Adipose tissue (tissue), 3 donors: ENCODE results near the gene LDB3. TPM values are rescaled to one million over a fixed set of nuclear protein-coding genes. Genes with fewer than 3 reads are reported as not detected.
"Not testable (repeated sequence)": the region's sequence is repeated elsewhere in the genome, so short reads cannot be mapped to it uniquely, and the experiment has no call there.

ENCODE experiments used
- H3K27ac ChIP-seq: one replicate; pipeline ENCODE4 v1.5.1; 2013; ENCODE audit warnings: low read depth, low read length
- WGBS, 3 donors: extraction: QIAGEN DNeasy Blood & Tissue Kit; methylation state at CpG; one replicate each; pipeline ENCODE4 v1.1.7; 2013; 5-methylcytosine and 5-hydroxymethylcytosine counted together
- polyA plus RNA-seq, 3 donors: library from polyadenylated mRNA; stranded (reverse); fragments of 200-250 nt; gene quantifications; one replicate each; pipeline ENCODE4 v1.2.3, GENCODE V29; 2013
- donor health status: healthy with polysubstance abuse.
- donor health status: Bipolar disorder and iron deficiency.
- donor health status: healthy.

LDB3 gene, protein sequence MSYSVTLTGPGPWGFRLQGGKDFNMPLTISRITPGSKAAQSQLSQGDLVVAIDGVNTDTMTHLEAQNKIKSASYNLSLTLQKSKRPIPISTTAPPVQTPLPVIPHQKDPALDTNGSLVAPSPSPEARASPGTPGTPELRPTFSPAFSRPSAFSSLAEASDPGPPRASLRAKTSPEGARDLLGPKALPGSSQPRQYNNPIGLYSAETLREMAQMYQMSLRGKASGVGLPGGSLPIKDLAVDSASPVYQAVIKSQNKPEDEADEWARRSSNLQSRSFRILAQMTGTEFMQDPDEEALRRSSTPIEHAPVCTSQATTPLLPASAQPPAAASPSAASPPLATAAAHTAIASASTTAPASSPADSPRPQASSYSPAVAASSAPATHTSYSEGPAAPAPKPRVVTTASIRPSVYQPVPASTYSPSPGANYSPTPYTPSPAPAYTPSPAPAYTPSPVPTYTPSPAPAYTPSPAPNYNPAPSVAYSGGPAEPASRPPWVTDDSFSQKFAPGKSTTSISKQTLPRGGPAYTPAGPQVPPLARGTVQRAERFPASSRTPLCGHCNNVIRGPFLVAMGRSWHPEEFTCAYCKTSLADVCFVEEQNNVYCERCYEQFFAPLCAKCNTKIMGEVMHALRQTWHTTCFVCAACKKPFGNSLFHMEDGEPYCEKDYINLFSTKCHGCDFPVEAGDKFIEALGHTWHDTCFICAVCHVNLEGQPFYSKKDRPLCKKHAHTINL
- 10 to 100 TPM in 1 of 3 donors, 1 to 10 TPM in 1, under 1 TPM in 1; 0.63 to 11.6 (median 1.9) TPM for polyA plus RNA-seq

DNA sequence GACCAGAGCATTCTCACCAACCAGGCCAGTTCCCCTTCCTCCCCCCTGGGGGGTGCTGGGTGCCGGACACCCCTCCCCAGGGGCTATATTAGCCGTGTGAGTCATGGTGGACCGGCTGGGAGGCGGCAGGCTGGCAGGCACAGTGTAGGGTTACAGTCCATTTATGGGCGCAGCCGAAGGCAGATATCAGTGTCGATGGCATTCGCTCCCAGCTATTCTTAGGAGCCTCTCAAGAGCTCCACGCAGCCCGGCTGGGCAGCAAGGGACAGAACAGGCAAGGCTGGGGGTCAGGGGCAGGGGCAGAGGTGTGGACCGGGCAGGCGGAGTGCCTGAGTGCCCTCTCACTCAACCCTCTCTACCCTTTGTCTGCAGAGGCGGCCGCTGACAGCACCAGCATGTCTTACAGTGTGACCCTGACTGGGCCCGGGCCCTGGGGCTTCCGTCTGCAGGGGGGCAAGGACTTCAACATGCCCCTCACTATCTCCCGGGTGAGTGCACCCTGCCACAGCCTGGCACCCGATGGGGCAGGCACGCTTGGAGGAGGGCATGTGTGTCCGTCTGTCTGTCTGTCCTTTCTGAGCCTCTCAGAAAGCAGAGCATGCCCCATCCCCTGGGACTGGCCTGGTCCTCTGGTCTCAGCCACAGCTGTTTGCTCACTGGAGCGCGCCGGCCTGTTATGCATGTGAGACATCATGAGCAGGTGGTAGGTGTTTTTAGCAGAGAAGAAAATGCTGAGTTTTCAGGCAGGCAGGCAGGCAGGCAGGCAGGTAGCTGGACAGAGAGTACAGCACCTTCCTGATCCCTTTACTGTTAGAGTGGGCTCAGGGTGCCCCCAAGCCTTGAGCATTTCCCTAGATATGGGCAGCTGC is at the start of gene LDB3:
LDB3 (plus strand) TSS at position 215 of the 869 bp plus-strand sequence; CDS start at position 396, 181 bp downstream.
- H3K27ac ChIP-seq: no peak within 1 kb of the TSS
- 62 to 79% (median 74%) methylated on average over 22 to 23 of the region's 23 CpGs for WGBS, 3 donors

DNA sequence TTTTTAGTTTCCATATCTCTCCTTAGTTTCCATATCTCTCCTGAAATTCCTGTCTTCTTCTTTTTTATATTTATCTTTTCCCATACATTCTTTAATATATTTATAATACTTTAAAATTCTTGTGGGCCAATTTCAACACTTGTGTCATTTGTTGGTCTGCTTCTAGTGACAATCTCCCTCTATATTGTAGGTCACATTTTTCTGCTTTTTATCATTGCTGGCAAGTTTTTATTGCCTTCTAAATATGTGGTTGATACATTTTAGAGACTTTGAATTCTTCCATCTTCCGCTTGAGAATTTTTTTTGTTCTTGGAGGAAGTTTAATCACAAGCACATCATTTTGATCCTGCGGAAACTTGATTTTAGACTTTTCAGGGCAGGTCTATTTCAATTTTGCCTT is 40.0 kb upstream of the LDB3 start:
- WGBS, 3 donors: 91 to 100% (median 96%) methylated on average over 2 of the region's 2 CpGs

DNA sequence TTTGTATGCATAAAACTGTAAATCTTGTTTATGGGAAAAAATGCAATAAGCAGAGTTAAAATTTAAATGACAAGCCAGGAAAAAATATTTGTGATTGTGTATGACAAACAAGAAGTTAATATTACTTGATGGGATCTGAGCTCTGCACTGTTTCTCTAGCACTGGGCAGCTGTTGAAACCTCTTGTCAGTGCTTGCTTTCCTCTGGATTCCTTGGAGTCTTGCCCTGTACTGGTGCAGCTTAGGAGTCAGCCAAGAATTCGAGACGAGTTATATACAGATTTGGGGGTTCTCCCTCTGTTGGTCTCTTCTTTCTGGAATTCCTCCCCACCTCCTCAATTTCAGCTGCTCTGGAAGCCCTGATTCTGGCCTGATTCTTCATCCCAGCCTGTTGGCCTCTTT is 38.2 kb upstream of the LDB3 start:
- 27 to 51% (median 47%) methylated on average over 2 of the region's 2 CpGs for whole genome bisulfite sequencing, 3 donors
- no peak overlapping the region for H3K27ac ChIP-seq

More for the DNA sequence above, 40.0 kb upstream of the LDB3 start:
- no peak overlapping the region for H3K27ac ChIP-seq

DNA sequence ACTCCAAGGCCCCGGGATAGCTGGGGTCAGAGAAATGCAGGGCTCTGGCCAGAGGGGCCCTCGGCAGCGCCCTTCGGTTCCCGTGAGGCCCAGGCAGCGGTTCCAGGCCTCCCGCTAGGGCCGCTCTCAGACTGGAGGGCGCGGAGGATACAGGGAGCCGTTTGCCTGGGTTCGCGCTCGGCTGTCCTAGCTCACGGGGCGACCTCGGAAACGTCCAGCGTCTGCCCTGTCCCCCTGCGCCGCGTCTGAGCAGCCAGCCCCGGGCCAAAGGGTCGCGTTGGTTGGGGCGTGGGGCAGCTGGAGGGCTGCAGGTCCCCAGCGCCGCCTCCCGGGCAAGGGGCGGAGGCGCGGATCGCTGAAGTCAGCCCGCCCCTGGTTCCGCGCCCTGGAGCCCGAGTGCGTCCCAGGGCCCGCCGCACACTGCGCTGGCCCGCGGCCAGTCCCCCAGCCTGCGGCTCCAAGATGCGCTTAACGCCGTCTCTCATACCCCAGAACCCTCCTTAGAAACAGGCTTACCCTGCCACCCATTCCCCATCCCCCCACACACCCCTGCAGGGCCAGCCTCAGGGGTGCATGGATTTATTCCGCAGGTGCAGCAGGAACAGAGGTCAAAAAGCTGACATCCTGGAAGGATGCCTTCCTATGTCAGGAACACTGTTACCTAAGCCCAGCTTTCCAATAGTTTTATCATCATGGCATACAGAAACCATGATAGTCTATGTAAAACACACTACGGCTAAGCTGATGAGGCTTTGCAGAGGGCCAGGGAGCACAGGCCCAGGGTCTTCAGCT is 36.1 kb upstream of the LDB3 start:
- 6 to 8% (median 7%) methylated on average over 49 of the region's 49 CpGs for WGBS, 3 donors
- no peak overlapping the region for H3K27ac ChIP-seq

DNA sequence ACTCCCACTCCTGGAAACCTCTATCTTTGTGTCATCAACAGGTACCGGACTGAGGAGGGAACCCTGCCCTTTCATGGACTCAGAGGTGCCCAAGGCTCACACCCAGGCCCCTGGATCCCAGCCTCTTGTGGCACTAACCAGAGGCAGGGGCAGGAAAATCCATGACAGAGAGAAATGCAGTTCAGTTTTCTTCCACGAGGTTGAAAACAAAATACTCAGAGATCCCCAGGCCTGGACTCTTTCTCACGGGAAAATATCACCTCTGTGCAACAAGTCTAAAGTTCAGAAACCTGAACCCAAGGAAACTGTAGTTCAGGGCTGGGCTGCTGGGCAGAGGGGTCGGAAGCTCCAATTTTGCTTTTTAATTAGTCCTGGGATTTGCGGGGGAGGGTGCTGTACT is 35.4 kb upstream of the LDB3 start:
- 34 to 65% (median 61%) methylated on average over 5 of the region's 5 CpGs for WGBS, 3 donors

DNA sequence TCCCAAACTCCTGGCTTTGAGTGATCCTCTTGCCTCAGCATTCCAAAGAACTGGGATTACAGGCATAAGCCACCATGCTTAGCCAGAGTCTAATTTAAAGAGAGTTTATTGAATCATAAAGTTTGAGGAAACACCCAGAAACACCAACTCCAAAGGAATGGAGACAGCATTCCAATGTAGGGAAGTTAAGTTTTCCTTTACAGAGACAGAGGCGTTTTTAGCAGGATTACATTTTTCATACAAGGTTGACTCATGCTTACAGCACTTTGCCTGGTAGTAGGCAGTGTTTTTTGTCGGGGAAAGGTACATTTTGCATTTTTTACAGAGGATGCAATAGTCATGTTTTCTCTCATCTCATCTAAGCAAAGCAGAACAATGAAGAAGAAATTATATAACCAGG is 32.9 kb upstream of the LDB3 start:
- 44 to 75% (median 65%) methylated on average over 2 of the region's 2 CpGs for WGBS, 3 donors
- H3K27ac ChIP-seq: no peak overlapping the region

More for the DNA sequence above, 35.4 kb upstream of the LDB3 start:
- no peak overlapping the region for H3K27ac ChIP-seq

DNA sequence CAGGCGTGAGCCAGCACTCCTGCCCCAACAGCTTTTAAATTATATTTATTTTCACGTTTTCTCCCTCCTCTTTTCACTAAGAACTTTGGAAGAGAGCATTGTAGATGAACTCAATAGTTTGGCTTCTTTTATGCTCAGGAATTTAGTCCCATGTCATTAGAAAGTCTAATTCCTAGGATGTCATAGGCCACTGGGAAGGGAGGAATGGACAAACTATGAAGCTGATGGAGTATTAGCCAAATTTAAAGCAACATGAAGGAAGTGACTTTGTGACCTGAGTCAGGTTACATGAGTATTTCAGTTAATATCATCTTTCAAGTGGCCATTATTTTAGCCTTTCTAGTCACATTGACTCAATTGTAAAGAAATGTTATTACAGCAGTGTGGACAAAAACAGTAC is 32.0 kb upstream of the LDB3 start:
- no peak overlapping the region for H3K27ac ChIP-seq
- whole genome bisulfite sequencing, 3 donors: 66 to 90% (median 76%) methylated on average over 2 of the region's 2 CpGs

DNA sequence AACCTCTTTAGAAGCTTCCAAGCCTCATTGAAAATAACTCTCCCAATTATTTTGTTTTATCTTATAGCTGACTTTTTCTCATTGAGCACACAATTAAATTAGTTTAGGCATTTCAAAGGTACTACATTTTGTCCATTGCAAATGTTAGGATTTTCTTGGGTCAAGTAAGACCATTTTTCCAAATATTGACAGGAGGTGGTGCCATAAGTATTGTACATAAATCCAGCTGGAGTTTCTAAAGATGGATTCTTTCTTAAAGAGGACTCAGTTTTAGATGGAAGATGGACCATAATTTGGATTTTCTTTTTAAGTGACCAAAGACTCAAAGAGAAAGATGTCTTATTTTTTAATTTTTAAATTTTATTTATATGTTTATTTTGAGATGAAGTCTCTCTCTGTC is 26.3 kb upstream of the LDB3 start:
- no peak overlapping the region for H3K27ac ChIP-seq

DNA sequence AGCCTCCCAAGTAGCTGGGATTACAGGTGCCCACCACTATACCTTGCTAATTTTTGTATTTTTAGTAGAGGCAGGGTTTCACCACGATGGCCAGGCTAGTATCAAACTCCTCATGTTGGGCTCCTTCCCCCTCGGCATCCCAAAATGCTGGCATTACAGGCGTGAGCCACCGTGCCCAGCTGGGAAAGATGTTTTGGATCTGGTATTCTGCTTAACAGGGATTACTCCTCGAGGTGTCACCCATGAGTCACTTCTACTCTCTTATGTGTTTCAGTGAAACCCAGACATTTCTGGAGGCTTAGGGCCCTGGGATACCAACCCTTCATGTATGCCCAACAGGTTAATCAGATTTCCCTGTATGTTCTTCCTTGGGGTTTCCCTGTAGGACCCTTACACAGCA is 25.8 kb upstream of the LDB3 start:
- no peak overlapping the region for H3K27ac ChIP-seq
- WGBS, 3 donors: 73 to 86% (median 77%) methylated on average over 5 of the region's 5 CpGs

DNA sequence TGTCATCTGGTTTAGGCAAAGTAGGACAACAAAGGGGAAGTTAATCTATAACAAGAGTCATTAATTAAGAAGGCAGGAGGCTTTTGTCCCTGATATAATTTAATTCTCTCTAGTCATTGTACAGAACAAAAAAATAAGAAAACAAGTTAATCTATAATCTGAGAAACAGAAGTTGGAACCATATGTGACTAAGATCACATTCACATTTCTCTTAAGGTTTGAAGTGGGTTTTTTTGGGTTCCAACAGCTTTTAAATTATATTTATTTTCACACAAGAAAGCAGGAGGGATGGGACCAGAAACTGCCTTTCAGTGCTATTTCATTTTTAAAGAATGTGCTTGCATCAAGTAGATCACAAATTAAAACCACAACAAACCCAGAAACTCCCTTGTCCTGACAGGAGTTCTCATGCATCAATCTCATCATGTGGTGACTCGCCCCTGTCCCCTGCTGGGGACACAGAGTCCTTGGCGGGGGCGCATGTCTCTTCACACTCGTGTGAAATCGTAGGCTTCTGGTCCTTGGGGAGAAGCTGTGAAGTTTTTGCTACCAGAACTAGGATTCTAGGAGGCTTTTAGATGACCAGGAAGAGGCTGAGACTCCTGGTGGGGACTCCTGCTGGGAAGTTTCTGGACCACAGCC is 24.0 kb upstream of the LDB3 start:
- H3K27ac ChIP-seq: no peak overlapping the region
- 51 to 79% (median 68%) methylated on average over 5 of the region's 5 CpGs for WGBS, 3 donors

DNA sequence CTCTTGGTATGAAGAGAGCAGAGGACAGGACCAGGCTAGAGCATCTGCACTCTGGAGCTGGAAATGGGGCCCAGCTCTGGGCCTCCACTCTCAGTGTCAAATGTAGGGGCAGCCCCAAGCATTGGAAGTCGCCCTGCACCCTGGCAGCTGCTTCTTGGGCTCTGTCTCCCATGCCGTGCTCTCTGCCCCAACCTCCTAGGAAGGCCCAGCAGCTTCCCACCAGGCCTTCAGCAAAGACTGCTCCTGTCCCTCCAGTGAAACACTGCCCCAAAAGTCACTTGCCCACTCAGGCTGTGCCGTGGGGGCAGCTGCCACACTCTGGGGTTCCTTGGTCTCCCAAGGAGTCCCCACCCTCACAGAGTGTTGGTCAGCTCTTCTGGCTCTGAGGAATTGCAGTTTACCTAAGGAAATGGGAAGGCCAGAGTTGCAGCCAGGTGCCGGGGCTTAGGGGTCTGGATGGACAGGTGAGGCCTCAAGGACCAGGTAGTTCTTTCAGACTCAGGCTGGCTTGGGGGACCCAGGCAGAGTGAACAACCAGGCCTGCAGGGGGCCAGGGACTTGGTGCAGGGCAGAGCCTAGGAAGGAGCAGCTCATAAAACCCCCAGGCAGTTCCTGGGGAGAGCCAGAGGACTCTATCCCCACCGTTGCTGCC is 23.4 kb upstream of the LDB3 start:
- 90 to 100% (median 90%) methylated on average over 5 of the region's 5 CpGs for WGBS, 3 donors
- no peak overlapping the region for H3K27ac ChIP-seq

DNA sequence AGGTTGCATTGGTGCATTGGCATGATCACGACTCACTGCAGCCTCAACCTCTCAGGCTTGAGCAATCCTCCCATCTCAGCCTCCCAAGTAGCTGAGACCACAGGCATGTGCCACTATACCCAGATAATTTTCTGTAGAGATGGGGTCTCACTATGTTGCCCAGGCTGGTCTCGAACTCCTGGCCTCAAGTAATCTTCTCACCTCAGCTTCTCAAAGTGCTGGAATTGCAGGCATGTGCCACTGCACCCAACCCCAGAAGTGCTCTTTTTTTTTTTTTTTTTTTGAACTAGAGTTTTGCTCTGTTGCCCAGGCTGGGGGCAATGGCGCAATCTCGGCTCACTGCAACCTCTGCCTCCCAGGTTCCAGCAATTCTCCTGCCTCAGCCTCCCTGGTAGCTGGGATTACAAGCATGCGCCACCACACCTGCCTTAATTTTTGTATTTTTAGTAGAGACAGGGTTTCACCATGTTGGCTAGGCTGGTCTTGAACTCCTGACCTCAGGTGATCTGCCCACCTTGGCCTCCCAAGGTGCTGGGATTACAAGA is 22.6 kb upstream of the LDB3 start:
- WGBS, 3 donors: 95 to 97% (median 96%) methylated on average over 5 of the region's 5 CpGs

DNA sequence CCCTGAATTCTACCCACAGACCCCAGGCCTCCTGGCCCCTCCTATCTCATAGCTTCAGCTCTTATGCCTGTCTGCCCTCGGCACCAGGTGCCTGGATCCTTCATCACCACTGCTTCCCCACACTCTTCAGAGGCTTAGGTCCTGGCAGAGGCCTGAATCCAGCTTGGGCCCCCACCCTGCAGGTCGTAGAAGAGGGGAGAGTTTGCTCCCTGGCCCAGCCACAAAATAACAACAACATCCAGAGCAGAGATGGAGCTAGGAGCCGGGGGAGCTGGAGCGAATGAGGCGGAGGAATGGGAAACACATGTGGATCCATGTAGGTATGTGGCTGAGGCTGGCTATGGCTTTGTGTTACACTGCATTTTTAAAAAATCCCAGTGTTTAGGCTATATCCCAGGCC is 21.8 kb upstream of the LDB3 start:
- 85 to 90% (median 89%) methylated on average over 5 of the region's 5 CpGs for WGBS, 3 donors
- no peak overlapping the region for H3K27ac ChIP-seq

More for the DNA sequence above, 22.6 kb upstream of the LDB3 start:
- H3K27ac ChIP-seq: not testable (repeated sequence)

DNA sequence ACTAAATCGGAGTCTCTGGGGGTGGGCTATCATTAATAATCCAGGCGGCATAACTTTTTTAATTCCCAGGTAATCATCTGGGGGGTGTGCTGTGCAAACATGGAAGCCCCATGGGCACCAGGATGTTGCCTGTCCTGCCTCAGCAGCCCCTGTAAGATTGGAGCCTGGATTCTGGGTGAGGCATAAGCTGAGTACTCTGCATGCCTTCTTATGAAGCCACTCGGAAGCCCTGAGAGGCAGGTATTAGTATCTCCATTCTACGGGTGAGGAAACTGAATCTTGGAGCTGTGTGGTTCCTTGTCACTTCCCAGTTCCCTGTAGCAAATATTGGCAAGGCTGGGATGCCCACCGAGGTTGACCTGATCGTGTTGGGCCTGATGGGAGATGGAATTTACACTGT is 21.4 kb upstream of the LDB3 start:
- no peak overlapping the region for H3K27ac ChIP-seq
- 79 to 83% (median 83%) methylated on average over 6 of the region's 6 CpGs for WGBS, 3 donors

DNA sequence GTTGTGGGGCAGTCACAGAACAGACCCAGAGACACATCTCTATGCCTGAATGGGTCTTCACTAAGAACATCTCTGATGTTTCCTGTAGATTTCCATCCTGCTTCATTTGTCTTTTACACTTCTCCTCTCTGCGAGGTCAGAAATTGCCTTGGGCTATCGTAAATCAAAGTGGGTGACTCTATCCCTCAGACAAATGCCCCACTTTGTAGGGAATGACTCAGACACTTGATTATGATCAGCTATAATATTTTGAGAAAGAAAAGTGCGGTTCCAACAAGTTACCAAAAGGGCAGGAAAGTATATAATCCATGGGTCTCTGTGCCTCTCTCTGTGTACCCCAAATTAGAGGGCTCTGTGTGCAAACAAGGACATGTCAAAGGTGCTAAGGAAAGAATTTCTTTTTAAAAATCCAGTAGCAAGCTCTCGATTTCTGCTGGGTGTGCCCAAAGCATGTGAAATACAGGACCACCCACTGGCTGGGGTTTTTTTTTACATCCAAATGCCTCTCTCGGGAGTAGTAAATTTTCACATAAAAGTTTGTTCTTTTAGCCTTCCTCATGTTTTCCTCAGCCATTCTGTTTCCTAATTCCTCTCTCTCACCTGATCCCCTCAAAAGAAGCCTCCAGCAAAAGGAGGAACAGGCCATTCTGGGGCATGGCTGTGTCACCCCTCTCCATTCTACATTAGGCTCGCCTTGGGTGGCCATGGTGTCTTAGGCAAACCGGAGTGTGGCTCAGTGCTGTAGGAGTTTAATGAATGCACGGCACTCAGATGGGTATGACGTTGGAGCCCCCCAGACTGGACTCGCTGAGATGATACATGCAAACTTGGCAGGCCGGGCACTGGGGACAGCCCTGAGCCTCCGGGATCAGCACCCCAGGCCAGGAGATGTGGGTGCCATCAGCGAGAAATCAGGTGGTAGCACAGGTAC is 20.3 kb upstream of the LDB3 start:
- H3K27ac ChIP-seq: no peak overlapping the region

More for the DNA sequence above, 20.3 kb upstream of the LDB3 start:
- 73 to 89% (median 80%) methylated on average over 13 of the region's 13 CpGs for WGBS, 3 donors
